IMR-90 (cell line): ENCODE data around the gene MUC5AC. TPM values are rescaled to one million over a fixed set of nuclear protein-coding genes. Genes with fewer than 3 reads are reported as not detected.

Experiments
- ATAC-seq: fragments of 200-7000 bp; cut with Tn5 transposase; 2 replicates; pipeline ENCODE4 v1.9.1; 2020; ENCODE audit warnings: low read depth, mild to moderate bottlenecking, moderate library complexity
- BruUV-seq: library from RNA; stranded (reverse); fragments of 400-500 nt; replicated peaks from 2 replicates; lab custom pipeline; 2021; lab: Mats Ljungman, UMichigan
- CTCF ChIA-PET: fragments of 300-600 bp; formaldehyde crosslinking; extraction: SDS; loops from one replicate; lab custom pipeline; 2021; ENCODE audit warnings: antibody characterized with exemption; lab: Yijun Ruan, JAX
- POLR2A ChIA-PET: fragments of 300-600 bp; sonication (Branson Sonifier 250); formaldehyde crosslinking; loops from one replicate; lab custom pipeline; 2022; ENCODE audit warnings: antibody characterized with exemption; ENCODE audit not compliant: unreplicated experiment; lab: Charles Lee
- DNase-seq: peaks from one replicate; pipeline ENCODE4 v3.0.0; 2013
- H2AFZ ChIP-seq: replicated peaks from 2 replicates; pipeline ENCODE3; 2013; ENCODE audit warnings: low read length, mild to moderate bottlenecking; ENCODE audit not compliant: poor library complexity
- H2AK5ac ChIP-seq: 2 replicates; pipeline ENCODE4 v1.6.1; 2013; ENCODE audit warnings: low read depth, low read length, inconsistent platforms
- H2AK9ac ChIP-seq: replicated peaks from 2 replicates; pipeline ENCODE3; 2013; ENCODE audit warnings: mild to moderate bottlenecking, low read depth, low read length, moderate library complexity; ENCODE audit not compliant: poor library complexity
- H2BK120ac ChIP-seq: 2 replicates; pipeline ENCODE4 v1.6.1; 2013; ENCODE audit warnings: low read depth, low read length, inconsistent platforms
- H2BK15ac ChIP-seq: 3 replicates; pipeline ENCODE4 v1.6.1; 2013; ENCODE audit warnings: low read depth, low read length, inconsistent platforms
- H2BK20ac ChIP-seq: 2 replicates; pipeline ENCODE4 v1.6.1; 2013; ENCODE audit warnings: low read depth, mild to moderate bottlenecking, inconsistent platforms, low read length, moderate library complexity
- H2BK5ac ChIP-seq: 2 replicates; pipeline ENCODE4 v1.6.1; 2013; ENCODE audit warnings: mild to moderate bottlenecking, low read depth, low read length, inconsistent platforms; ENCODE audit not compliant: poor library complexity, severe bottlenecking
- H3K14ac ChIP-seq: replicated peaks from 2 replicates; pipeline ENCODE4 v1.6.1; 2013; ENCODE audit warnings: low read depth, low read length, inconsistent platforms
- H3K18ac ChIP-seq: 2 replicates; pipeline ENCODE4 v1.6.1; 2013; ENCODE audit warnings: low read depth, low read length, control low read depth
- H3K23ac ChIP-seq: 2 replicates; pipeline ENCODE4 v1.6.1; 2013; ENCODE audit warnings: low read depth, low read length, inconsistent platforms
- H3K27ac ChIP-seq: 2 replicates; pipeline ENCODE4 v1.5.1; 2013; ENCODE audit warnings: mild to moderate bottlenecking, control low read depth, low read length; ENCODE audit not compliant: insufficient read depth
- H3K27me3 ChIP-seq: 2 replicates; pipeline ENCODE4 v1.6.1; 2013; ENCODE audit warnings: low read length; ENCODE audit not compliant: control insufficient read depth, insufficient read depth
- H3K36me3 ChIP-seq: 2 replicates; pipeline ENCODE4 v1.6.1; 2013; ENCODE audit warnings: low read length, mixed read lengths; ENCODE audit not compliant: control insufficient read depth, insufficient read depth
- H3K4ac ChIP-seq: 2 replicates; pipeline ENCODE4 v1.6.1; 2013; ENCODE audit warnings: low read depth, low read length, inconsistent platforms
- H3K4me1 ChIP-seq: 2 replicates; pipeline ENCODE4 v1.6.1; 2013; ENCODE audit warnings: low read length, mixed read lengths; ENCODE audit not compliant: control insufficient read depth, insufficient read depth
- H3K4me2 ChIP-seq: 2 replicates; pipeline ENCODE4 v1.6.1; 2013; ENCODE audit warnings: low read depth, mild to moderate bottlenecking, control low read depth, low read length, moderate library complexity
- H3K4me3 ChIP-seq: 2 replicates; pipeline ENCODE4 v1.5.1; 2013; ENCODE audit warnings: low read depth, mild to moderate bottlenecking, control low read depth, low read length, moderate library complexity; ENCODE audit not compliant: insufficient read depth
- H3K56ac ChIP-seq: 2 replicates; pipeline ENCODE4 v1.6.1; 2013; ENCODE audit warnings: low read length, inconsistent platforms; ENCODE audit not compliant: insufficient read depth; ENCODE audit errors: extremely low read depth
- H3K79me1 ChIP-seq, 2 experiments: 2 replicates each; pipeline ENCODE4 v1.6.1; 2013; ENCODE audit warnings: low read length in 2 of 2, inconsistent platforms in 1 of 2, low read depth in 1 of 2
- H3K9ac ChIP-seq: 2 replicates; pipeline ENCODE4 v1.6.1; 2013; ENCODE audit warnings: low read depth, low read length, control low read depth
- H3K9me1 ChIP-seq: 2 replicates; pipeline ENCODE4 v1.6.1; 2013; ENCODE audit warnings: low read length, inconsistent platforms; ENCODE audit not compliant: insufficient read depth
- H3K9me3 ChIP-seq: 2 replicates; pipeline ENCODE4 v1.6.1; 2013; ENCODE audit warnings: low read length; ENCODE audit not compliant: control insufficient read depth, insufficient read depth
- H4K20me1 ChIP-seq: 2 replicates; pipeline ENCODE4 v1.6.1; 2013; ENCODE audit warnings: low read length, inconsistent platforms; ENCODE audit not compliant: insufficient read depth
- H4K5ac ChIP-seq: 2 replicates; pipeline ENCODE4 v1.6.1; 2013; ENCODE audit warnings: mild to moderate bottlenecking, low read depth, low read length, control low read depth
- H4K8ac ChIP-seq, 2 experiments: 2 replicates each; pipeline ENCODE4 v1.6.1; 2013; ENCODE audit warnings: low read depth in 2 of 2, low read length in 2 of 2, control low read depth in 1 of 2, inconsistent platforms in 1 of 2
- H4K91ac ChIP-seq: 2 replicates; pipeline ENCODE4 v1.6.1; 2013; ENCODE audit warnings: low read depth, low read length, inconsistent platforms; ENCODE audit not compliant: insufficient read depth
- BHLHE40 ChIP-seq: fragments of 150-350 bp; IDR thresholded peaks from 2 replicates; pipeline ENCODE4 v1.6.1; 2016; ENCODE audit warnings: mild to moderate bottlenecking, low read depth, low read length
- CEBPB ChIP-seq: IDR thresholded peaks from 2 replicates; pipeline ENCODE4 v1.6.1; 2012; ENCODE audit warnings: low read depth, low read length, improper control_type of control experiment
- CHD1 ChIP-seq: IDR thresholded peaks from 2 replicates; pipeline ENCODE4 v1.6.1; 2012; ENCODE audit warnings: low read depth, low read length, improper control_type of control experiment
- CTCF ChIP-seq: conservative IDR thresholded peaks from 2 replicates; pipeline ENCODE4 v1.5.1; 2012; ENCODE audit warnings: mild to moderate bottlenecking, low read depth, low read length, improper control_type of control experiment
- ELK1 ChIP-seq: fragments of 150-350 bp; IDR thresholded peaks from 2 replicates; pipeline ENCODE4 v1.6.1; 2016; ENCODE audit warnings: low read depth, mild to moderate bottlenecking, low read length, moderate library complexity, borderline replicate concordance
- FOS ChIP-seq: fragments of 150-350 bp; IDR thresholded peaks from 2 replicates; pipeline ENCODE4 v1.6.1; 2016; ENCODE audit warnings: low read depth, low read length
- MXI1 ChIP-seq: IDR thresholded peaks from 2 replicates; pipeline ENCODE4 v1.6.1; 2012; ENCODE audit warnings: low read depth, mild to moderate bottlenecking, low read length, moderate library complexity, borderline replicate concordance
- NFE2L2 ChIP-seq: fragments of 150-350 bp; IDR thresholded peaks from 2 replicates; pipeline ENCODE4 v1.6.1; 2016; ENCODE audit warnings: low read depth, mild to moderate bottlenecking, low read length
- RCOR1 ChIP-seq: IDR thresholded peaks from 2 replicates; pipeline ENCODE4 v1.6.1; 2012; ENCODE audit warnings: mild to moderate bottlenecking, low read length, improper control_type of control experiment; ENCODE audit not compliant: insufficient replicate concordance
- WGBS, 2 experiments: methylation state at CpG; one replicate each; pipeline versions ENCODE4 v1.1.5 to v1.1.7; 2013; ENCODE audit warnings: missing lambda C conversion rate in 2 of 2; ENCODE audit not compliant: insufficient read length in 1 of 2; ENCODE audit errors: extremely low coverage in 2 of 2; 5-methylcytosine and 5-hydroxymethylcytosine counted together
- dilution Hi-C: fragments of 300-500 bp; cut with HindIII; formaldehyde crosslinking; loops from one replicate; pipeline ENCODE4 v1.14.3; 2018; ENCODE audit warnings: low sequenced_read_pairs; ENCODE audit not compliant: unreplicated experiment
- in situ Hi-C: fragments of 300-500 bp; cut with MboI; formaldehyde crosslinking; loops from 3 replicates; pipeline ENCODE4 v1.14.3; 2019; ENCODE audit warnings: low sequenced_read_pairs, inconsistent platforms, mixed read lengths
- intact Hi-C: fragments of 100-400 bp; cut with micrococcal nuclease; formaldehyde crosslinking; loops from 2 replicates; pipeline ENCODE4 v1.10.0; 2022
- polyA plus RNA-seq, 3 experiments: library from polyadenylated mRNA; depleted of rRNA; stranded (reverse); fragments of >200 nt; gene quantifications; 2 replicates each; pipeline ENCODE4 v1.2.3, GENCODE V29; 2012; ENCODE audit warnings: low replicate concordance in 1 of 3
- total RNA-seq: library from RNA; depleted of rRNA; stranded (reverse); fragments of >200 nt; gene quantifications from 2 replicates; pipeline ENCODE4 v1.2.3, GENCODE V29; 2012

MUC5AC gene
- total and polyA plus RNA-seq, 2 of the 4 experiments (the other 2 are of a cell fraction), result 0.02 TPM; not detected in 1

- CTCF ChIA-PET, result no interaction called here
- in situ Hi-C loops, result loop anchor here (25.0 kb wide), 1 partner anchor 312 kb away; no protein-coding TSS in a partner anchor
- dilution Hi-C loops, result no loop called here
Measured at GRCh38 chr11:1200611-1201191, 42.9 kb downstream of the MUC5AC start.

More at GRCh38 chr11:1200611-1201191, 42.9 kb downstream of the MUC5AC start:
- no TSS peak for BruUV-seq
- Histone ChIP-seq H2BK120ac (no peak overlapping the region), H4K5ac (no peak overlapping the region), H3K56ac (no peak overlapping the region), H4K8ac (no peak overlapping the region), H3K9me3 (no peaks in the 10 kb centered on the region), H2BK20ac (no peak overlapping the region), H2BK5ac (no peak overlapping the region), H2BK15ac (no peak overlapping the region), H3K4me3 (no peak overlapping the region), H3K23ac (no peak overlapping the region), H3K14ac (no peak overlapping the region), H3K4me2 (no peak overlapping the region), H3K27me3 (peaks cover 16% of the 10 kb centered on the region; the same call in 1 of the 2 replicates), H4K20me1 (no peaks in the 10 kb centered on the region; the same call in 1 of the 2 replicates), H3K9me1 (no peaks in the 10 kb centered on the region), H3K36me3 (no peaks in the 10 kb centered on the region), H2AFZ (no peak overlapping the region), H3K4me1 (no peaks in the 10 kb centered on the region), H3K79me1 (no peaks in the 10 kb centered on the region), H3K4ac (no peak overlapping the region), H3K9ac (no peak overlapping the region), H3K27ac (no peak overlapping the region), H4K91ac (no peak overlapping the region), H3K18ac (no peak overlapping the region), H2AK9ac (no peak overlapping the region), H2AK5ac (no peak overlapping the region)
- POLR2A ChIA-PET, result no interaction called here
- DNase-seq, result no peak
- intact Hi-C loops, result no loop called here
- no peak for ATAC-seq
- 73% methylated on average over 5 of the region's 16 CpGs; no CpG with 5 or more reads in 1 of the 2 experiments for WGBS, 2 experiments
- TF ChIP-seq CEBPB (no peak), CTCF (no peak), RCOR1 (no peak), BHLHE40 (no peak), FOS (no peak), CHD1 (no peak), NFE2L2 (no peak), ELK1 (no peak), MXI1 (no peak)
